H1 (cell line): ENCODE measurements around the gene MYOG. TPM values are rescaled to one million over a fixed set of nuclear protein-coding genes. Genes with fewer than 3 reads are reported as not detected.
A peak's percentile ranks its signal among the peaks of the same experiment; 100 is the strongest.

ENCODE experiments used
- CBX5 ChIP-seq: fragments of 300-800, 300-1000 bp; sonication (generic); IDR thresholded peaks from 2 replicates; pipeline ENCODE4 v1.7.1; 2016; ENCODE audit warnings: antibody characterized with exemption, low read length, low read depth
- CHD2 ChIP-seq: IDR thresholded peaks from 2 replicates; pipeline ENCODE4 v1.6.1; 2012; ENCODE audit warnings: low read length, improper control_type of control experiment
- EGR1 ChIP-seq: IDR thresholded peaks from 2 replicates; pipeline ENCODE4 v1.6.1; 2011; ENCODE audit warnings: low read depth, low read length, borderline replicate concordance
- RAD21 ChIP-seq, 2 experiments: IDR thresholded peaks in 1 of 2; conservative IDR thresholded peaks in 1 of 2; 2 replicates each; pipeline ENCODE4 v1.6.1; 2011; ENCODE audit warnings: low read depth in 2 of 2, low read length in 2 of 2, improper control_type of control experiment in 1 of 2, inconsistent platforms in 1 of 2, mild to moderate bottlenecking in 1 of 2, moderate library complexity in 1 of 2
- polyA plus RNA-seq, 7 experiments: library from polyadenylated mRNA; depleted of rRNA in 3 of 7; stranded (reverse) in 5 of 7; unstranded in 2 of 7; fragments of >200 nt in 5 of 7; fragments of 200-250 nt in 2 of 7; gene quantifications; 1 replicate in 5 of 7; 2 replicates in 1 of 7; 4 replicates in 1 of 7; pipeline versions ENCODE4 v1.2.1 to v1.2.3, GENCODE V29; 2011 to 2013; ENCODE audit warnings: missing spikeins in 2 of 7, mixed read lengths in 2 of 7
- total RNA-seq: library from RNA; stranded (reverse); fragmentation: NEBNext Ultra II Directional; extraction: Animal tissue kit (Norgen Biotek cat#: 25700); gene quantifications from 2 replicates; pipeline ENCODE4 v1.2.1, GENCODE V29; 2021

The MYOG gene
- total and polyA plus RNA-seq, 2 of the 8 experiments (the other 6 are each of a cell fraction or from before 2014, with no cell fraction given) = not detected

DNA sequence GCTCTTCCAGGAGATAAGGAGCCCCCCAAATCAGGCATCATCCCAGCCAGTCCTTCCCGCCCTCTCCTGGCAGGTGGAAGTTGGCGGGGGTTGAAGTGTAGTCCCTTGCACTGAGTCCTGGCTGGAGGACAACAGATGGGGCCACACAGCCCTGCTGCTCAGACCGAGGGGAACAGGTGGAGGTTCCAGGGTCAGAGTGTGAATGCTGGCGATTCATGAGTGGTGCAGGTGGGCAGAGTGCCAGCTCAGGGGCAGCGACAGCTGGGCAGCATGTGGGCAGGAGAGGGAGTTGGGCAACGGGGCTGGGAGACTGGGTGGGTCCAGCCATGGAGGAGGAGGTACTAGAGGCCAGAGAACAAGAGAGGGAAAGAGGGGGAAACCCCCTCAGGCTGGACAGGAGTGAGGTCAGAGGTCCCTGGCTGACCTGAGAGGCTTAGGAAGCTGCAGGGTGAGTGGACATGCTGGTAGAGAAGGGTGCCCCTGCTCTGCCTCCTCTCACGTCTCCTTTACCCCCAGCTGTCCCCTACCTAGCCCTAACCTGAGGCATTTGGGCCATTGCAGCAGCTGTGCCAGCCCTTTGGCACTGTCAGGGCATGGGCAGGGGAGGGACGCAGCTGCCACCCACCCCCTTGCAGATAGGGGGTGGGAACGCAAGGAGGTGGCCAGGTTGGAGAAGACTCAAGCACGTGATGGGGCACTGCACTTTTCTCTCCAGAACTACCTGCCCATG lies 30.4 kb upstream of the MYOG start (continued):
- TF ChIP-seq CHD2 (no peak), RAD21 (IDR thresholded peaks at IDR 0.05 in 1 of 2, conservative IDR thresholded peaks at IDR 0.05 in 1 of 2; ENCODE audit: low read depth in 2 of 2, low read length in 2 of 2) (peak in 1 of 2 experiments; percentile 16; a peak in 1 of 4 replicates), EGR1 (no peak), CBX5 (no peak)
